ENCODE measurements around the gene METTL15.
"Not testable (repeated sequence)": the region's sequence is repeated elsewhere in the genome, so short reads cannot be mapped to it uniquely, and the experiment has no call there.

The METTL15 gene

DNA sequence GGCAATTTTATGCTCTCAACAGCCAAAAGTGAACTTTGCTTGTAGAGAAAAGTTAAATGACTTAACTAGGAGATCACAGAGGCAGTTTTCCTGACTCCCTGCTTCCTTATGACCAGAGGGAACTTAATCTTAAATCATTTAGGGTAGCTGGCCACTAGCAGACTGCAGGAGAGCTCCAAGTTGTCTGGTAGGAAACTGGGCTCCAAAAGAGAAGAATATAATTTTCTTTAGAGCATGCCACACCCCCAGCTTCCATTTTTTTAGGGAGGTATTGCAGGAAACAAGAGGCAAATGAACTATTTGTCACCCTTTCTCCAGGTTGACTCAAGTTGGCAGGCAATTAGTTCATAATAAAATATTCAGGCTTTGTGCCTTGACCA, 2.6 kb downstream of the METTL15 start:
- no peak for DNase-seq

DNA sequence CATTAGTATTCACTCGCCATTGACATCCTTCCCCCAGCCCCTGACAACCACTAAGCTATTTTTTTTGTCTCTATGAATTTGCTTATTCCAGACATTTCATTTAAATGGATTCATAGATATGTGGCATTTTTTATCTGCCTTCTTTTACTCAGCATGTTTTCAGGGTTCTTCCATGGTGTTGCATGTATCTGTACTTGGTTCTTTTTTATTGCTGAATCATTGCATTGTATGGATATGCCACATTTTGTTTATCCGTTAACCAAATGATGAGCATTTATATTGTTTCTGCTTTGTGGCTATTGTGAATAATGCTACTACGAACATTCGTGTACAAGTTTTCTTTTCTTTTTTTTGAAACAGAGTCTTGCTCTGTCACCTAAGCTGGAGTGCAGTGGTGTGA, 5.9 kb downstream of the METTL15 start:
- DNase-seq, result no peak

DNA sequence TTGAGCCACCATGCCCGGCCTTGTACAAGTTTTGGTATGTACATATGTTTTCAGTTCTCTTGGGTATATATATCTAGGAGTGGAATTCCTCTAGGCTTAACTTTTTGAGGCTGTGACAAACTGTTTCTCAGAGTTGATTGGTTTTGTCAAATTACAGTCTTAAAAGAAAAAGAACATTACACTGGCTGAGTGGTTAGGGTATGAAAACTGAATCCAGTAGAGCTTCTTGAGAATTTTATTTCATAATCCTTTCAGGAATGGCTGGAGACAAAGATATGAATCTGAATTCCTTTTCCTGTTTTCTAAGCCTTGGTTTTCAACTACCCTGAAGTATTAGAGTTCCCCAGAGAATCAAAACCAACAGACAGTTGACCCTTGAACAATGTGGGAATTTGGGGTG, 6.5 kb downstream of the METTL15 start:
- no peak for DNase-seq

DNA sequence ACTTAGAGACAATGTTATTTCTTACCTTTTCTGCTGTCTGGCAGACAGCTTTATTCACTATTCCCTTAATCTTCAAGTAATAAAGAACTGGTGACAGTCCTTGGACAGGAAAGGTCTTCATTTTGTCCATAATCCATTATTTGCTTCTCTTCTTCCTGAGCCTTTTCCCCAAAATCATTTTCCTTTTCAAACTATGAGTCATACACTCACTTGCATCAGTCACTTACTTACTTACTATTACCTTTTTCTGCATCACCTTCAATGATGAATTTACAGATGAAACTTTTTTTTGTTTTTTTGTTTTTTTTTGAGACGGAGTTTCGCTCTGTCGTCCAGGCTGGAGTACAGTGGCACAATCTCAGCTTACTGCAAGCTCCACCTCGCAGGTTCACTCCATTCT, 9.5 kb downstream of the METTL15 start:
- DNase-seq, result no peak

DNA sequence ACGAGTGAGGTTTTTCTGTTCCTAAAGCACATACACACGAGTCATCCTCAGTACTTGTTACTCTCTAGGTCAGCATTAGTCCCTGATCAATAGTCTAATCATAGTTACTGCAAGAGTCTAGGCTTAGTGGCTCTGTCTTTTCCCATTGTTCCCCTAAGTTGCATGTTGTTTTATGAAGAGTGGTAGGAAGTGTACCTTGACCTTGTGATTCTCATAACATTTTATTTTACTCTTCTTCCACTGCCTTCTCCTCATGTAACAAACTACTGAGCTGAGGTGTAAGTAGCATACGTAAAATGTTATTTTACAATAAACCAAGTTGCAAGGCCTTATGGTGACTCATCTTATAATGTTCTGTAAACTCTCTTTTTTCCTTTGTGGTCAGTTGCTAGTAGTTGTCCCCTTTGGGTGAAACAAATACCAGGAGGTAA, 15.0 kb downstream of the METTL15 start:
- no peak for DNase-seq

DNA sequence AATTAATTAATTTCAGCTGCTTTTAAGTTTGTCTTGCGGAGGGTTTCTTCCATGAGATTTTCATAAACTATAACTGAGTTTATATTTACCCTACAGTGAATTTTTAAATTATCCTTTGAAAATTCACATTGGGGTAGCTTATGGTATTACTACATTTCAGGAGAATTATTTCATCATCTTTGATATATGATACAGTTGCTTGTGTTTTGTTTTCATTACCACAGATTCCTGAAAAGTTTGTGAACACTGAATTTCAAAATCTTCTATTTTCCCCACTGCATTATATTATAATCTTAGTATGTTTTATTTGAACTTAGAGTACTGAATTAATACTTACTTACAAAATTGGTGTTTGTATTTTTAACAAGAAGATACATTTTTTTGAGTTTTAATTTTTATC, 24.4 kb downstream of the METTL15 start:
- no peak for DNase-seq

DNA sequence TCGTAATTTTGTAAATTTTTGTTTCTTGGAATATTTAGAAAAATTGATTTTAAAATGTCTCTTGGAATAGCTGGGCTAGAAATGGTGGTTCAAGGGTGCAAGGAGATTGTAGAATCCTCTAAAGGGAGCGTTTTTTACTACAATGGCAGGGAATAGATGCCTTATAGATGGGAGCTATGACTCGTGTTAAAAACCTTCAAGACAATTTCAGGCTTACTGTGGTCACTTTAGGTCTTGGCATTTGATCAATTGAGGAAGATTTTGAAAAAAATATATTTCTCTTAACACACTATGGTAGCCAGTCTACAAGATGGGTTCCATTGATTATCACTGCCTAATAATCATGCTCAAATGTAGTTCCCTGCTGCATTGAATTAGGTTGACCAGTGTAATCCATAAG, 25.0 kb downstream of the METTL15 start:
- DNase-seq, result no peak

DNA sequence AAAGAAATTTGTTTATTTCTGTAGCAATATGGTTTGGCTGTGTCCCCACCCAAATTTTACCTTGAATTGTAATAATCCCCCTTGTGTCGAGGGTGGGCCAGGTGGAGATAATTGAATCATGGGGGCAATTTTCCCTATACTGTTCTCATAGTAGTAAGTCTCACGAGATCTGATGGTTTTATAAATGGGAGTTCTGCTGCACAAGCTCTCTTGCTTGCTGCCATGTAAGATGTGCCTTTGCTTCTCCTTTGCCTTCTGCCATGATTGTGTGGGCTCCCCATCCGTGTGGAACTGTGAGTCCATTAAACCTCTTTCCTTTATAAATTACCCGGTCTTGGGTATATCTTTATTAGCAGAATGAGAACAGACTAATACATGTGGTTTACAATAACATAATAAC, 28.0 kb downstream of the METTL15 start:
- DNase-seq, result not testable (repeated sequence)

DNA sequence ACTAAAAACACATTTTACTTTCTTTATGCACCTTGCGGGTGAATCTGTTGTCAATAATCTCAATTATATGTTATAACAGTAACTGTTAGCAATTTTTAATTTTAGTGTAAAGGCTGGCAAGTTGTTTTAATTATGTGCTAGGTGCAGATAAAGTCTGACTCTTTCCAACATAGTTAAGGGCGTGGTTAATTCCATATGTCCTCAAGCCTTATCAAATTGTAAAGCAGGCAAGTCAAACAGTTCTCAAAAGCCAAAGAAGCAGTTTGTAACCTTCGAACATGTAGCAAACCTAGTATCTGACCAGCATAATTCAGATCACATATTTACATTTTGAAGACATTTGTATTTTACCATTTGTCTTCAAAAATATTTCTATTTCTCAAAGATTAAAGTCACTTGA, 29.2 kb downstream of the METTL15 start:
- DNase-seq, result no peak

DNA sequence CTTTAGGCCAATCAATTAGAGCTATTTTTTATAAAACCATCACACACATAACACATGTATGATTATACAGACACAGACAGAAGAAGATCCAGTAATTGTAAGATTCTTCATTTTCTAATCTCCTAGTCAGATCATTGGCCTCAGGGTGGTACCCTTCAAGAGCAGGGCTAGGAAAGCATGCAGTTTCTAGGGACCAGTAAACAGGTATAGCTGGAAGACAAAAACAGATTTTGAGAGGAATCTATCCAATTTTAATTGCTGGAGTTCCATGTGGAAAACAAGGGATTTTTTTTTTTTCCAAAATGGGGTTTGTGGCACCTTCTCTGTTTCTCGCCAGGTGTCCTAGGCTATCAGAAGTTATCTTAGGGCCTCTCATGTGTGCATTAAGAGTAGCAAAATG, 29.6 kb downstream of the METTL15 start:
- no peak for DNase-seq

DNA sequence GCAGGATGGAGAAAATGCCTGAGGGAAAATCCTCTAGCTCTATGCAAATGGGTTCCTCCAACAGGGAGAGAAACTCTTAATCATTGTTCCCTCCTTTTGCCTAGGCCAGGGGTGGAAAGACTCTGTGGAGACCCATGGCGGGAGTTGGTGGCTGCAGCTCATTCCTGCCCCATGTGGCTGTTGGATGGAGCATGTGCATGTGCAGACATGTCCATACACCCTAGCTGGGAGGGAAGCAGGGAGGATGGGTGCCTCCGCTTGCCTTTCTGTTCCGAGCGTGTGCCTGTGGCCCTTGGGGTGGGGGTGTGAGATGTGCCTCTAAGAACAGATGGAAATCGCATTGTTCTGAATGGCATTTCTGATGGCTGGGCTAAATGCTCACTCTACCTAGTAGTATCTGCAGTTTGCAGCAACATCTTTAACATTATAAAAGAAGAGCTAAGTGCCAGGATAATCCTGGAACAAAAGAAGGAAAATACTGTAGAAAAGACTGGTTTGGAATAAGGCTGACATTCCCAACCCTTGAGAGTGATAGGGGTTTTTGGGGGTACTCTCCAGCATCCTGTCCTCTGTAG, 31.7 kb downstream of the METTL15 start:
- DNase-seq, result no peak

DNA sequence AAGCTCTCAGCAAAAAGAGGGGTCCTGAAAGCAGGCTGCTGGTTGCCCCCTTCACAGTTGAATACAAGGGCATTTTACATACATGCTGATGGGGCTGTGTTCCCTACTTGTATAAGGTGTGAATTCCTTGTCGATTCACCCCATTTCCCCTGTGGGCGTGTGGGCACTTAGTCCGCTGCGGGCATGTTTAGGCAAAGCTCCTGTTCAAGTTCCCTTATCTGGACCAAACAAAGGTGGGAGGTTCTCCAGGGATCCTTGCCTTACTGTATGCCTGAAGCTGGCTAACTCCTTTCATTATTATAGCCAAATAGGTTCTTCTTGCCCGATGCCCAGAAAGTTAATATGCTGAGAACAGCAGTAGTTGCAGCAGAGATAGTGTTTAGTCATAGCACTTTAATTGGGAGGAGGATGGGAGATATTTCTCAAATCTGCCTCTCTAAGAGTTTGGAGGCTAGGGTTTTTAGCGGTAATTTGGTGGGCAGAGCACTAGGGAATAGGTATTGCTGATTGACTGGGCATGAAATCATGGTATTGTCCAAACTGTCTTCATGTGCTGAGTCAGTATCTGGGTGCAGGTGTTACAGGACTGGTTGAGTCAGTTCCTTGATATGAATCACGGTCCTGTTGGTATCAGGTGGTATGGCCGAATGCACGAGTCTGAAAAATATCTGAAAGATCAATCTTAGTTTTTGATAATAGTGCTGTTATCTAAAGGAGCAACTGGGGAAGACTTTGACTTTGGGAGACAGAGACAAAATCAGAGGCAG, 32.7 kb downstream of the METTL15 start:
- no peak for DNase-seq

DNA sequence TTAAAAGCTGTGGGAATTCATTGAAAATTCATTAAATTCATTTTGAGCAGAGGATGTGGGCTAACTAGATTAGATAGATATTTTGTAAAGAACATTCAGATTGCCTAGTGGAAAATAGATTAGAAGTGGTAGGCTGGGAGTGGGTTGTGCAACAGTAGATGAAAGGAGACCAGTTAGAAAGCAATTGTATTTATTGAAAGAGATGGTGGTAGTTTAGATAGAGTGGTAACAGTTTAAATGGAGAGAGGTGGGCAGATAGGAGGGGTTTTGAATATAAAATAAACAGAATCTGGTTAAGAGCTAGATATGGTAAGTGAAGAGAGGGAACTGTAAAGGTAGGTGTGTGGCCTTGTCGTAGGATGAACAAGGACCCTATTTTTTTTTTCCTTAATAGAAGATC, 34.5 kb downstream of the METTL15 start:
- DNase-seq, result no peak

DNA sequence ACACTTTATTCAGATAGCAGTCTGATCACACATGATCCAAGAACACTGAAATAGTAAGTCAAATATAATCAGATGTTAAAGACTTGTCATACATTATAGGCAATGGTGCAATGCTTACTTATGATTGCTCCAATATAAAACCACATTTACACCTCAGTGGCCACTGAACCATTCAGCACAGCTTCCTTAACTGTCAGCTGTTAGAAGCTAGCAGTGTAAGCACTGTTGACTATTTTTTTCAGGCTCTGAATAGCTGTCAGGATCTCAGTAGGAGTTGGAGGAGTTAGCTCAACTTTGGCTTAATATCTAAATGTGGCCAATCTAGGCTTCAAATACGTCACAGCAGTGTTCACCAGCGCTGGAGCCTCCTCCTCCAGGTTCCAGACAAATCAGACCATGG, 36.6 kb downstream of the METTL15 start:
- DNase-seq, result no peak

DNA sequence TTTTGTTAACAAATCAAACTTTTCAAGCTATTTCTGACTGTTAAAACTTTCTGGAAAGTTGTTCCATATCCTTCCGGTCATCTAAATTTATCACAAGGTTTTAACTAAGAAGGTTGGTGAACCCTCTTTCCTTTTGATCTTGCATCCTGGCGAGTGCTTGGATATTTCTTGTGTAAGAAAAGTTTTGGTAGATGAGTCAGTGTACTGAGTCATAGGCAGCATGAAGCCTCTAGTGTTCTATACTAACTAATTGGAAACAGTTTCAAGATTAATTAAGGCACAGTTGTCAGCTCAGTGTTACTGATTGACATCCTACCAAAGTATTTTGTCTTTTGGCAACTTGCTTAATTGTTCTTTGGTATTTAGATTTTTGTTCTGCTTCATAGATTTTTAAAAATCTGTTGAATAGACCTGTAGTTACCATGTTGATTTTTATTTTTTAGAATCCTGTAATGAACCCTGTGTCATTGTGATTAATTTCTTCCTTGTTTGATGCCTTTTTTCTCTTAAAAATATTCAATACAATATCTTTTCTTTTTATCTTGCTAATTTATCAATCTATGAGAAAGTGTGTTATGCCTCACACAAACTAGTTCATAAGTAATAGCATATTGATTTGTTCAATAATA, 38.0 kb downstream of the METTL15 start:
- DNase-seq, result no peak

DNA sequence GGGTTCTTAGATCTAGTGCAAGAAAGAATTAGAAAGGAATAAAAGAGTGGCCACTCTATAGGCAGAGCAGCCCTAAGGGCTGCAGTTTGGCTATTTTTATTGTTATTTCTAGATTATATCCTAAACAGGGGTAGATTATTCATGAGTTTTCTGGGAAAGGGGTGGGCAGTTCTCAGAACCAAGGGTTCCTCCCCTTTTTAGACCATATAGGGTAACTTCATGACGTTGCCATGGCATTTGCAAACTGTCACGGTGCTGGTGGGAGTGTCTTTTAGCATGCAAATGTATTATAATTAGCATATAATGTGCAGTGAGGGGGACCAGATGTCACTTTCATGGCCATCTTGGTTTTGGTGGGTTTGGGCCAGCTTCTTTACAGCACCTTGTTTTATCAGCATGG, 44.6 kb downstream of the METTL15 start:
- DNase-seq, result no peak

DNA sequence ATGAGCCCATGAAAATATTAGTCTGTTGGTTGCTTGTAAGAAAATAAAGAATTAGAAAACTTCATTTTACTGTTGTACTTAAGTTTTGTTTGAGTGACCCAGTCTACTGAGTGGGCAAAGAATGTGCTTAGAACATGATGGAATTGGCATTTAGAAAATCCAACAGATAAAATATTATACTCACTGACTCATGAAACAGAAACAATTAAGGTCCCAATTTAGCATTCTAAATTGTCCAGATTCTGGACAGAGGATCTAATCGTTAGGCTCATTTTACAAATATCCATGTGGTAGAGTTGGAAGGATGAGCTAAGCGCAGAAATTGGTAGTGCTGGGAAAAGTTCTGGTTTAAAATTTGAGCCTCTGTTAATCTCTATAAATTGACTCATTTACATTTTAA, 45.4 kb downstream of the METTL15 start:
- DNase-seq, result no peak

DNA sequence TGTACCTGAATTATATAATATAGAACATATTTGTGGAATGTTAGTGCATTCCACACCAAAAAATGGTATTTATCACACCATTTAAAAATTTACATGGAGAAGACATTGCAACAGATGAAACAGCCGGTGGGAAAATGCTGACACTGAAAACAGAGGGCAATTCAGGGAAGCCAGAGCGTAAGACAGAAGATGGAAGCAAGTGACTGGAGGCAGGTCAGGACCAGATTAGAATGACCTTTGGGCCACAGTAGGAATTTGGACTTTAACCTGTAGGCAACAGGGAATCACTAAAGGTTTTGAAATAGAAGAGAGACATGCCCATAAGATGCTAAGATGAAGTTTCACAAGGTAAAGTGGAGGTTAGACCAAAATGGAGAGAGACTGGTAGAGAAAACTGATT, 60.5 kb downstream of the METTL15 start:
- no peak for DNase-seq

DNA sequence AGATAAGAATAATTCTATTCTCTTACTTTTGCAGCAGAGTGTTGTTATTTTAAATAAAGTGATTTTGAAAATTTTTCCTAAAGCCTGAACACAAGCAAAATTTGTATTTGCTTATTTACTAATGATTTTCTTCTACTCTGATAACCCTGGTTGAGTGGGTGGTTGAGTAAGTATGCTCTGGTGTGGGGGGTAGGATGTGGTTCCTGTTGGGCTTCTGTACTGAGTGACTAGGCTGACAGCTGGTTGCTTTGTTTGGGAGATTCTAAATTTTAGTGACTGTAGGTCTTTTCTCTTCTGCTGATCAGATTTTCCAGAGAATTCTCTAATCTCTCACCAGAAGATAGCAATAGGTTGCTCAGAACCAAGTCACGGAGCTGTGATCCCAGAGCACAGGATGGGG, 61.6 kb downstream of the METTL15 start:
- DNase-seq, result no peak

DNA sequence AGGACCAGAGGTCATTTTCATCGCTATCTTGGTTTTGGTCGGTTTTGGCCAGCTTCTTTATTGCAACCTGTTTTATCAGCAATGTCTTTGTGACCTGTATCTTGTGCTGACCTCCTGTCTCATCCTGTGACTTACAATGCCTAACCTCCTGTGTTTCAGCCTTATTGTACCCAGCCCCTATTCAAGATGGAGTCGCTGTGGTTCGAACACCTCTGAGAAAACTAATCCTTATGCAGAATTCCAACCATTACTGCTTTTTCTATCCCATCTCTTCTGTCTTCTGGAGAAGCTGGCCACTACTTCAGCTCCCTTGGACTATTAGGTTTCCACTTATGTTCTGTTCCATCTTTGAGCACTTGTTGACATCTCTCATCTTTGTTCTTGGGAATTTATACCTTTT, 62.6 kb downstream of the METTL15 start:
- no peak for DNase-seq

DNA sequence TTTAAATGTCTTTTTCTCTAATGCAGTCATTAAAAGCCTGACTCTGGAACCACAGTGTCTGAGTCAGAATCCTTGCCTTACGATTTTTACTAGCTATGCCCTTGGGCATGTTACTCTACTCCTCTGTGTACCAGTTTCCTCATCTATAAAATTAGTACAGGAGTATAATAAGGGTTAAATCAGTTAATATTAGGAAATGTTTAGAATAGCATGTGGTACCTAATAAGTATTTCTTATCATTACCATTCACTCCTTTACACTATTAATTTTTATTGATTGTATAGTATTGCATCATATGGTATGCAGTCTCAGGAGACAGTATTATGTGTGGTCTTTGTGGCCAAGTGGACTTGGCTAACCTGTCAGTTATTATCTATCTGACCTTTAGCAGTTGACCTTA, 68.2 kb downstream of the METTL15 start:
- DNase-seq, result no peak

DNA sequence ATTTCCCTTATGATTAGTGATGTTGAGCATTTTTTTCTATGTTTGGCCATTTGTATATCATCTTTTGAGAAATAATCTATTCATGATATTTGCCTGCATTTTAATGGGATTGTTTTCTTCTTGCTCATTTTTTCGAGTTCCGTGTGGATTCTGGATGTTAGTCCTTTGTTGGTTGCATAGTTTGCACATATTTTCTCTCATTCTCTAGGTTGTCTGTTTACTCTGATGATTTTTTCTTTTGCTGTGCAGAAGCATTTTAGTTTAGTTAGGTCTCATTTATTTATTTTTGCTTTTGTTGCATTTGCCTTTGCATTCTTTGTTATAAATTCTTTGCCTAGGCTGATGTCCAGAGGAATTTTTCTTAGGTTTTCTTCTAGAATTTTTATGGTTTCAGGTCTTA, 87.3 kb downstream of the METTL15 start:
- no peak for DNase-seq

DNA sequence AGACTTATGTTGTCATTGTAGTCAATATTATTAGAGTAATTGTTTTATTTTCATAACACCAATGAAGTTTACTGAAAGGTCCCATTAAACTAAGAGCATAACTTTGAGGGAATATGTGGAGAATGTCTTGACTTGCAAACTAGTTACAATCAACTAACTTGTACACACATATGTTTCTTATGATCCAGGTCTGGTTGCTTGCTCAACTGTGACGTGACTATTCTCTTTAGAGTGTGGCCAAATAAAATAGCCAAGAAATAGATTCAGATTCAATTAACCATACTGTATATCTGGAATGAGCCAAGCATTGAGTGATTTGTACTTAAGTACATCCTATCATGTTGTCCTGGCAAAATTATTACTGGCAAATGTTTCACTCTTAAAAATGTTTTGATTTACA, 101.7 kb downstream of the METTL15 start:
- DNase-seq, result no peak

DNA sequence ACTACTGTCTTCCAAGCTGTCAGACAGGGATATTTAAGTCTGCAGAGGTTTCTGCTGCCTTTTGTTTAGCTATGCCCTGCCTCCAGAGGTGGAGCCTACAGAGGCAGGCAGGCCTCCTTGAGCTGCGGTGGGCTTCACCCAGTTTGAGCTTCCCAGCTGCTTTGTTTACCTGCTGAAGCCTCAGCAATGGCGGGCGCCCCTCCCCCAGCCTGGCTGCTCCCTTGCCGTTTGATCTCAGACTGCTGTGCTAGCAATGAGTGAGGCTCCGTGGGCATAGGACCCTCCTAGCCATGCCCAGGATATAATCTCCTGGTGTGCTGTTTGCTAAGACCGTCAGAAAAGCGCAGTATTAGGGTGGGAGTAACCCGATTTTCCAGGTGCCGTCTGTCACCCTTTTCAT, 113.9 kb downstream of the METTL15 start:
- DNase-seq, result not testable (repeated sequence)

DNA sequence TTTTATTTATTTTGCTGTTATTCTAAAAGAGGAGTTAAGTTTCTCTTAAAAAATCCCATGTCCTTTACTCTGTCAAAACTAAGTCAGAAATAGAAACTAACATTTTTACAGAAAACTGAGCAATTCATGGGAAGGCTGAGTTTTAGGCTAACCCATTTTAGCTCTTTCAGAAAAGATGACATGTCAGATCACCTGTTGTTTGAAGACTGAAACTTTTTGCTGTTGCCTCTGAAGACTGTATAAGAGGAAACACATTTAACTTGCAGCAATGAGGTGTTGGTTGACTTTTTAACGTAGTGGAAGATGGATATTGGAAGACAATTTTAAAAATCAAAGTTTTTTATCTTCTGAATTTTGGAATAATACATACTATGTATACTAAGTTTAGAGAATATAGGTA, 115.4 kb downstream of the METTL15 start:
- no peak for DNase-seq
